H54 (cell line): ENCODE measurements around the gene DLX1.
"Not testable (repeated sequence)": the region's sequence is repeated elsewhere in the genome, so short reads cannot be mapped to it uniquely, and the experiment has no call there.

Experiments used
- DNase-seq: peaks from one replicate; pipeline ENCODE4 v3.0.0; 2011; ENCODE audit warnings: low spot score, mixed read lengths; ENCODE audit not compliant: insufficient read length
- FAIRE-seq: peaks from 3 replicates; lab custom pipeline; 2011; peaks lifted over from hg19 to GRCh38; lab: Jason Lieb, UNC
- POLR2A ChIP-seq: IDR thresholded peaks from 2 replicates; pipeline ENCODE4 v1.6.1; 2011; ENCODE audit warnings: low read depth, mild to moderate bottlenecking, low read length

Gene DLX1

DNA sequence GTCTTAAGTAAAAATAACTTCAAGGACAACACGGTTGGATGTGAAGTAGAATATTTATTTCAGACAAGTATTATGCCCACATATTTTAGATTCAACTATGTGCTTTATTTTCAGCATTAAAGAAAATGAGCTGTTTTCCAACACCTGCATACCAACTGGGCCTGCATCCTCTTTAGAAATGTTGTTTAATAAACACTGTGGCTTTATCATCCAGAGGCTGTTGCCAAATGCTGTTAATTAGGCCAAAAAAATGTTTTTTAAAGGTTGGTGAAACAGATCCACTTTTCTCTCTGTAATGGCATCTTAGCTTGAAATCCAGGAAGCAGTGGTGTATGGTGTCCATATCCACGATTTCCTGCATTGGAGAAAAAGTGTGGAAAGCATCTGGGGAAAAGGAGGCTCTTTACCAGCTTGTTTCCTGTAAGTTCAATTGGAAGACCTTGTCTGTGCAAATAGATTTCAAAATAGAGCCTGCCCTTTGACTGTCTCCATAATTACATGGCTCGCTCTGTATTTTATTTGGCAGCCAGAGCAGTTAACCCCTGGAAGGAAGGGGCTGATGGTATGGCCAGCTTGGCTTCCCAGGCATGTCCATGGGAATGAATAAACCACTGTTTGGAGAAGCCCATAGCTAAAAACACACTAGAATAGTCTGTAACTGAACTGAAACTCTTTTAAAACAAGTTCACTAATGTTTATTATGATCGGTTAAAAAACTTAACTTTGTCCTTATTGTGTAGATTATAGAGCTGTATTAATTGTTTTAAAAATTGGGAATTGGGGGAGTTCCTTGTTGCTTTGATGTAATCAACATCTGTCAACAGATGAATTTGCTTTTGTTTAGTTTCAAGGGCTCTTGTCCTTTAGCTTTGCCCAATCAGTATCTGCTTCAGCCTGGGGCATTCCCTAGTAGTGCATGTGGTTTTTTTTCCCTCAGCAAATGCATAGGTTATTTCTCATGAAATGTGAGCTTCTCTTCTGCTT is 33.0 kb upstream of the DLX1 start:
- no peak for FAIRE-seq
- no peak for TF ChIP-seq POLR2A
- DNase-seq: no peak

DNA sequence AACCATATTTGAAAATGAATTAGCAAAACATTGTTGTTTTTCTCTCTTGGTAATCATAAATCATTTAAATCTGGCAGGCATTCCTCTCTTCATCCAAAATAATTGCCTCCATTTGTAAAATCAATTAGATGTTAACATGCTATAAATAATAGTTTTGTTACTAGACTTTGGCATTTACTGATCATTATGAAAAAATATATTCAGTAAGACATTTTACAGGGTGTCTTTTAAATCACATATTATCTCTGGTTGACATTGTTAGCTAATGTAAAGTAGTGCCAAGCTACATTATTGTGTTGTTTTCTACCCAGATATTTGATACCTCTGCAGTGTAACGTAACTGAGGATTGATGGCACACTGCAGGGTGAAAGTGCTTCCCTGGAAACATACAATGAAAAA is 31.8 kb upstream of the DLX1 start:
- no peak for TF ChIP-seq POLR2A
- FAIRE-seq (no peak), DNase-seq (no peak)

DNA sequence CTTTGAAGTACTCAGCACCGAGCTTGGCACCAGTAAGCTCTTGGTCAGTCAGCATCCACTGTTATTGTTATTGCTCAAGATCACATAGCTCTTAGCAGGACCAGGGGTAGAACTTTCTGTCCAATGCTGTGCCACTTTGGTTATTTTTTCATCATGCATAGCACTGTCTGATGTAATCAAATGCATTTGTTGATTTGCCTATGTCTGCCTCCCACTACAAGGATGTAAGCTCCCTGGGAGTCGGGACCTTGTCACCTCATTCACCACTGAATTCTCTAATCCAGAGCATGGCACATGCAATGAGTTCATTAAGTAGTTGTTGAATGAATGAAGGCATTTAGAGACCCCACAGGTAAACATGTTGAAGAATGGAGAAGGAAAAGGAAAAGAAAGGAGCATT is 29.0 kb upstream of the DLX1 start:
- no peak for TF ChIP-seq POLR2A
- no peak for FAIRE-seq

DNA sequence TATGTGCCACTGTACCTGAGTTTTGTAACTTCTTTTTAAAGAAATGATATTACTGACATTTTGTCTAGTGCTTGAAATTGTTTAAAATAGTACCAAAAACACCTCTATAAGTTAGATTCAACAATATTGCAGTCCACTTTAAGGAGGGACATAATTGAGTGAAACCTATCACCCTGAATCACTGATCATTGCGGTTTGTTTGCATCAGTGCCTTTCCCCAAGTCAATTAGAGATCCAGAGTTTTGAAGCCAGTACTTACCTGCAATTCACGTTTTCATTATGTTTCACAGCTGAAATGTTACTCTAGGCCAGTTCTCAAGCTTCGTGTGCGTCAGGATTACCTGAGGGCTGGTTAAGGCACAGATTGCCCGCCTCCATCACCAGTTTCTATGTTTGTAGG is 26.6 kb upstream of the DLX1 start:
- TF ChIP-seq POLR2A: no peak
- no peak for DNase-seq
- FAIRE-seq: no peak

More for the DNA sequence above, 29.0 kb upstream of the DLX1 start:
- DNase-seq: no peak

DNA sequence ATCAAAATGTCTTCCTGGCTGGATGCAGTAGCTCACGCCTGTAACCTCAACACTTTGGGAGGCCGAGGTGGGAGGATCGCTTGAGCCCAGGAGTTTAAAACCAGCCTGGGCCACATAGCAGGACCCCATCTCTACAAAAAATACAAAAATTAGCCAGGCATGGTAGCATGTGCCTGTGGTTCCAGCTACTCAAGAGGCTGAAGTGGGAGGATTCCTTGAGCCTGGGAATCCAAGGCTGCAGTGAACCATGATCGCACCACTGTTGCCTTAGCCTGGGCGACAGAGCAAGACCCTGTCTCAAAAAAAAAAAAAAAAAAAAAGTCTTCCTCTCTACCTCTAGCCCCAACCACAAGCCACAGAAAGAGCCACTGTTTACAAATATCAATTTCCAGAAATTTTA is 25.2 kb upstream of the DLX1 start:
- not testable (repeated sequence) for FAIRE-seq, DNase-seq

DNA sequence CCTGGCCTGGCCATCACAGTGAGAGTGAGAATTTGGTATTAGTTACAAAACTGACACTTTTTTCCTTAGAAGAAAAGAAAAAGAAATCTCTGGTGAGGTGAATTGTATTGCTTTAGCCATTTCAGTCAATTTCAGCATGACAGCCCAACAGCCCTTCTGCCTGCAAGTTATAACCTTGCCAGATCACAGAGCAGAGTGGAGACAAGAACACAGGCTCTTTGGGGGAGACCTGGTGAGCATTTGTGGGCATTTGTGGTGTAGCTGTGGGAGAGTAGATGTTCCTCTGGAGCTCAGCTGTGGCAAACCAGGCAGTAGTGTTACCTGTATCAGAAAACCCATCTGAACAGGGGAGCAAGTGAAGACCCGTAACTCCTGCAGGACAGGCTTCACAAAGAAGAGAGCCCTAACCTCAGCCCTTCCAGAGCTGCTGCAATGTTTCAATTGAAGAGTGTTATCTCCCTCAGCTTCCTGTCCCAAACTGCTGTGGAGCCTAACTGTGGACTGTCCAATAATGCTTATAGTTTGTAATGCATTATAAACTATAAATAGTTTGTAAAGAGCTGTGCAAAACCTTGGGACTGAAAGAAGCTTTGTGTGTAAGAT is 22.8 kb upstream of the DLX1 start:
- no peak for TF ChIP-seq POLR2A
- DNase-seq (no peak), FAIRE-seq (no peak)

DNA sequence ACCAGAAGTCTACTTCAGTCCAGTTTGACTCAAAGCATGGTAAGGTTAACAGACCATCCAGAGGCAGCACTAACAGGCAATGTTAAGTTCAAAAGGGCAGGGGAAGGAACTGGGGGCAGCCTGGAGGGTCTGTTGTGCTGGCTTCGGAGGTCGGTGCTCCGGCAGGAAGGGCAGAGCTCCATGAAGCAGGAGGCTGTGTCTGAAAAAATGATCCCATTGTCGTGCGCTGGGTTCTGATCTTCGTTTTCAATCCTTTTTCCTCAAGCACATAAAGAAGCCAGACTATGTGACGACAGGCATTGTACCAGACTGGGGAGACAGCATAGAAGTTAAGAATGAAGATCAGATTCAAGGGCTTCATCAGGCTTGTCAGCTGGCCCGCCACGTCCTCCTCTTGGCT is 21.9 kb upstream of the DLX1 start:
- no peak for DNase-seq
- no peak for TF ChIP-seq POLR2A
- no peak for FAIRE-seq

DNA sequence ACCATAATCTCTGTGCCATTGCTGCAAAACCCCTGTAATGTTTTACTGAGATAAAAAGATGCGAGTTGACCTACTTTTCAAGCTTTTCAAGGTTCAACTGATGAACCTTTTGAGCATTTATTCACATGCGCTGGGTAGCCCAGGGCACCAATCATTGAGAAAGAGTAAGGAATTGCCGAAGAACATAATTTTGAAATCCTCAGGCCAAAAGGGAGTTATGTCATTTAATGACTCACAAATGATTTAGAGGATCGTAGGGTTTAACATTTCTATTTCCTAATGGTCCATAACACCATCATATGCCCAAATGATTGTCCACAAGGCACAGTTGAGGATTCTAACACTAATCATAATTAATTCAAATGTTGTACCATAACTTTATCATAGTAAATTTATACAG is 20.2 kb upstream of the DLX1 start:
- no peak for TF ChIP-seq POLR2A
- no peak for DNase-seq
- FAIRE-seq: no peak

DNA sequence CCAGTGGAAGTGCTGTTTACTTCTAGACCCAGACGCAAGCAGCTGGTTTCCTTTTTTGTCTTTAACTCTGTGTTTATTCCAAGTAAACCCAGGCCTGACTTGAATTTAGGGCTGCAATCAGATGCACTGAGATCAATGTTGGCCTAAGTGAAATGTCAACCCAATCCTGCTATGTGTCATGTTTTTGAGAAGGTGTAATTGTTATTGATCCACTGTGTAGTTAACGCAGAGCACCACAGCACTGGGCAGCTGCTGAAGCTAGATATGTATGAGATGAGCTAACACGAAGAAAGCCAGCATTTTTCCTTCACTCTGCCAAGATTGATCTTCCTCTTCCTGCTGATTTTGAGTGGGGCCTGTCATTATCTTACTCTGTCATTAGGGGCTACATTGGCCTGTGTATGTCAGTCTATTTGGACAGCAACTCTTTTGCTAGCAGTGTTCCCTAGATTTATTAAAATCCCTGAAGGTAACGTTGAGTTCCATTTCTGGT is 18.9 kb upstream of the DLX1 start:
- no peak for TF ChIP-seq POLR2A
- FAIRE-seq (peak; percentile 53), DNase-seq (no peak)

DNA sequence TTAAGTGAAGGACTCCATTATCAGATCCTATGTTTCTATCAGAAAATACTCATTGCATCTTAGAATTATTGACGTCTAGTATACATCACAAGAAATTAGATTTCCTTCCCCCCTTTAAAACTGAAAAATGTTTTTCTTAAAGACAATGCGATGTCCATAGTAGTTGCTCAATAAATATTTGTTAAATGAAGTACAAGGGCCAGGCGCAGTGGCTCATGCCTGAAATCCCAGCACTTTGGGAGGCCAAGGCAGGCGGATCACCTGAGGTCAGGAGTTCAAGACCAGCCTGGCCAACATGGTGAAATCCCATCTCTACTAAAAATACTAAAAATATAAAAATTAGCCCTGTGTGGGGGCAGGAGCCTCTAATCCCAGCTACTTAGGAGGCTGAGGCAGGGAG is 17.4 kb upstream of the DLX1 start:
- not testable (repeated sequence) for DNase-seq, FAIRE-seq

DNA sequence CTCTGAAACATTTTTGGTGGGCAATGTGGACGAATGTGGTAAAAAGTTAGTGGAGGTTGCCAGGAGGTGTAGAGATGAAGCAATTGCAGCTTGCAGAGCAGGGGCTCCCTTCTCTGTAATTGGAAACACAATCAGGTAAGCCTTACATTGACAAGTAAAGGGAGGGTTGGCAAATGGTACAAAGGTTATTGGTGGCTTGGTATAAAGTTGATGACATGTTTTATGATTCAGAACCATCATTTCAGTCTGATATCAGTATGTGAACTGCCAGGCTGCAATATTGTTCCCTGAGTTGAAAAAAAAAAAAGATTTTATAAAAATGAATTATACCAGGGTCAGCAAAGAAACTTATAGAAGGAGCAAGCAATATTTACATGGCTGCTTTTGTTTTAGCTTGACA is 14.4 kb upstream of the DLX1 start:
- TF ChIP-seq POLR2A: no peak
- FAIRE-seq (peak; percentile 67), DNase-seq (no peak)

DNA sequence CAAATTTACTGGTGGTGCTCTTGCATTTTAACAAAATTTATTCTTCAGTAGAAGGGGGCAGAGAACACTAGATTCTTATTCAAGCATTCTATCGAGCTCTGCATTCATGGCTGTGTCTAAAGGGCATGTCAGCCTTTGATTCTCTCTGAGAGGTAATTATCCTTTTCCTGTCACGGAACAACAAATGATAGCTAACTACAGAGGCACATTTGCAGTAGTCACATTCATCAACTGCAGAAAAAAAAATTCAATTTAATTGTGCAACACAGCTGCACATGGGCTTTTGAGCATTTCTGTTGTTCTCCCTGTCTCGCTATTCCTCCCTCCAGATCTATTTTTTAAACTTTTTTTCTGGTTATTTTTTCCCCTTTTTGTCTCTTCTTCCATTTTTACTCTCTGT is 13.0 kb upstream of the DLX1 start:
- DNase-seq (no peak), FAIRE-seq (no peak)
- TF ChIP-seq POLR2A: no peak

DNA sequence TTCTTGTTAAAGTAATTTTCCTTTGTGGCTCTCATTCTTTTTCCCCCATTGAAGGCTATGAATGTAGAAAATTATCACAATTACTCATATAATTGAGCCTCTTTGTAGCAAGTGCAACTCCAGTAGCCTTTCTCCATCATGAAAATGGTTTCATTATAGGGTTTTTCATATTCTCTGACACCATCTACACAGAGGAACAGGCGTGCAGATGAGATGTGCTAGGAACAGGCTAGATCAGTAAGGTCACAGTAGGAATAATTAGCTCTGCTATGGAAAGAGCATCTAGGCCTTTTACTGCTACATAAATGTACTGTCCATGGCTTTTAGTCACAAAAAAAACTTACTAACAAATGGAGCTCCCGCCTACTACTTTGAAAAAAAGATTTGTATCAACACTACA is 12.6 kb upstream of the DLX1 start:
- no peak for DNase-seq
- TF ChIP-seq POLR2A: no peak
- FAIRE-seq: no peak

DNA sequence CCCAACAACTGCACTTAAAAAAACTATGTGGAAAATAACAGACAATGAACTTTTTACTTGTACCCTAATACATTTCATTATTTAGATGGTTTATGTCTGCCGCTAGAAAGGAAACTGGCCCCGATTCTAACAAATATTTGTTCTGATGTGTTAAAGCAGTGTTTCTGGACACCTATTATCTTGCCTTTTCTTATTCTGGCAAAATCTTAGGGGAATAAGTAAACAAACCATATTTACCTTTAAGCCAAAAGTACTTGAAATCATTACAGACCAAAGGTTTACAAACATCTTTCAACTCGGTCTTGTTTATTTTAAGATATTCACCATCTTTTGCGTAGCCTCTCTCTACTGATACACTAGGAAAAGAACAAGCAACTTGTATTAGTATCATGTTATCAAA is 11.8 kb upstream of the DLX1 start:
- FAIRE-seq (no peak), DNase-seq (no peak)
- no peak for TF ChIP-seq POLR2A

DNA sequence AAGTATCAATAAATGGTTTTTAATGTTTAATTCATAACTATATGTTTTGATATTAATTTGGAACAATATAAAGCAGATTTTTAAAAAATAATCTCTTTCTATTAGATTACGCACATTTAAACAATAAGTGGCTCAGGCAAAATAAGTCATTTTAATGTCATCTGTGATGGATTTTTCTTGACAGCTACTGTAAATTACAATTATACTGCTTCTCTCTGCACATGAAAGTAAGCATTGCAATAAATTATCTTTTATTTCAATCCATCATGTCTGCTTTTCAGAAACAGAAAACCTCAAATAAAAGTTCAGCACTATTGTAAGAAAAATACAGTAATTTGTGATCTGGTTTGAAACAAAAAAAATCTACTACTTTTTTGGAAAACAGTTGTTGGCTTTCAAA is 11.1 kb upstream of the DLX1 start:
- FAIRE-seq (no peak), DNase-seq (no peak)
- TF ChIP-seq POLR2A: no peak
